Stimulated activated CD4-positive, alpha-beta T cell treated with anti-CD3 and anti-CD28 coated beads, Interleukin-2, amount 100 ng/mL, for 24 hours (primary cell): ENCODE measurements around the gene DBN1.
"Not testable (repeated sequence)": the region's sequence is repeated elsewhere in the genome, so short reads cannot be mapped to it uniquely, and the experiment has no call there.

Source experiments
- DNase-seq, 2 donors: peaks; one replicate each; pipeline ENCODE4 v3.0.0-alpha.2; 2020

Gene DBN1

GRCh38 chr5:177427919-177428573 lies 45.4 kb downstream of the DBN1 start:
- DNase-seq = peak; percentile 44 to 51

- DNase-seq = peak in 1 of 2 donors; percentile 37
These were observed 46.1 kb downstream of the DBN1 start for GRCh38 chr5:177427211-177427822.

GRCh38 chr5:177426566-177427210 lies 46.7 kb downstream of the DBN1 start, which contains the start of gene GRK6:
Gene GRK6 (plus strand): TSS chr5:177426676. CDS start chr5:177426846, 170 bp downstream.
- peak; percentile 66 to 75 for DNase-seq

GRCh38 chr5:177425801-177426565 lies 47.5 kb downstream of the DBN1 start:
- peak; percentile 99 to 100 for DNase-seq

GRCh38 chr5:177425196-177425800 lies 48.1 kb downstream of the DBN1 start:
- no peak for DNase-seq

GRCh38 chr5:177423671-177424070 lies 49.8 kb downstream of the DBN1 start:
- no peak for DNase-seq

- no peak for DNase-seq
These were observed 52.2 kb downstream of the DBN1 start for GRCh38 chr5:177421062-177421798.

GRCh38 chr5:177420472-177420871 lies 53.0 kb downstream of the DBN1 start:
- DNase-seq = not testable (repeated sequence)

GRCh38 chr5:177419046-177419445 lies 54.4 kb downstream of the DBN1 start:
- DNase-seq = no peak

GRCh38 chr5:177417081-177417480 lies 56.4 kb downstream of the DBN1 start:
- DNase-seq = not testable (repeated sequence)

GRCh38 chr5:177414481-177414880 lies 59.0 kb downstream of the DBN1 start:
- no peak for DNase-seq

GRCh38 chr5:177412603-177413233 lies 60.7 kb downstream of the DBN1 start:
- DNase-seq = peak in 1 of 2 donors; percentile 24

GRCh38 chr5:177410575-177410974 lies 62.9 kb downstream of the DBN1 start:
- DNase-seq = no peak

GRCh38 chr5:177409043-177409801 lies 64.2 kb downstream of the DBN1 start, which contains the start of gene F12:
Gene F12 (minus strand): TSS chr5:177409564. CDS start chr5:177409527, 37 bp downstream.
- no peak for DNase-seq
